Lower leg skin (tissue), 3 donors: ENCODE data around the gene C16orf89.

Source experiments
- CTCF ChIP-seq, 3 donors: fragments of 450-650 bp; IDR thresholded peaks; one replicate each; pipeline ENCODE4 v1.5.1; 2016; ENCODE audit warnings: antibody characterized with exemption in 3 of 3, mild to moderate bottlenecking in 3 of 3, moderate library complexity in 2 of 3
- POLR2A ChIP-seq, 2 donors: fragments of 450-650 bp; IDR thresholded peaks; one replicate each; pipeline ENCODE4 v1.6.1; 2016 to 2017; ENCODE audit warnings: antibody characterized with exemption in 2 of 2, mild to moderate bottlenecking in 1 of 2, moderate library complexity in 1 of 2

GRCh38 chr16:5007256-5007655, 58.5 kb downstream of the C16orf89 start:
- TF ChIP-seq CTCF (IDR thresholded peaks at IDR 0.05), result no peak
- TF ChIP-seq POLR2A (IDR thresholded peaks at IDR 0.05), result no peak
